Activated CD8-positive, alpha-beta T cell treated with anti-CD3 and anti-CD28 coated beads, Interleukin-2, amount 10 ng/mL, durations not matched to agents 7 days and 5 days (primary cell): Measurements from ENCODE around the gene BRINP3. TPM values are rescaled to one million over a fixed set of nuclear protein-coding genes. Genes with fewer than 3 reads are reported as not detected.

ENCODE experiments used
- ATAC-seq: fragments of 150-1000 bp; cut with Tn5 transposase; one replicate; pipeline ENCODE4 v1.10.0; 2021; ENCODE audit warnings: moderate library complexity
- CTCF ChIA-PET: fragments of 350-600 bp; sonication (Branson Sonifier 250); formaldehyde crosslinking; loops from one replicate; lab custom pipeline; 2021; ENCODE audit warnings: antibody characterized with exemption; lab: Charles Lee
- POLR2A ChIA-PET: fragments of 350-600 bp; sonication (Branson Sonifier 250); formaldehyde crosslinking; loops from one replicate; lab custom pipeline; 2021; ENCODE audit warnings: antibody characterized with exemption; lab: Charles Lee
- DNase-seq: peaks from one replicate; pipeline ENCODE4 v3.0.0-alpha.2; 2020
- H3K27ac Mint-ChIP-seq: one replicate; pipeline ENCODE4 v1.8.0; 2021; ENCODE audit warnings: mild to moderate bottlenecking, mixed read lengths
- H3K27me3 Mint-ChIP-seq: one replicate; pipeline ENCODE4 v1.8.0; 2021; ENCODE audit warnings: low read depth, mixed read lengths
- H3K36me3 Mint-ChIP-seq: one replicate; pipeline ENCODE4 v1.8.0; 2021; ENCODE audit warnings: low read depth, mixed read lengths
- H3K4me1 Mint-ChIP-seq: one replicate; pipeline ENCODE4 v1.8.0; 2021; ENCODE audit warnings: low read depth, mixed read lengths
- H3K4me3 Mint-ChIP-seq: one replicate; pipeline ENCODE4 v1.8.0; 2021; ENCODE audit warnings: mild to moderate bottlenecking, mixed read lengths
- H3K9me3 Mint-ChIP-seq: one replicate; pipeline ENCODE4 v1.8.0; 2022; ENCODE audit warnings: mixed read lengths; ENCODE audit not compliant: insufficient read depth
- total RNA-seq, 2 experiments: library from RNA; stranded (reverse); gene quantifications; one replicate each; pipeline ENCODE4 v1.2.3, GENCODE V29; 2021

Gene BRINP3
- total RNA-seq, 2 experiments from 2014 or later: not detected

DNA sequence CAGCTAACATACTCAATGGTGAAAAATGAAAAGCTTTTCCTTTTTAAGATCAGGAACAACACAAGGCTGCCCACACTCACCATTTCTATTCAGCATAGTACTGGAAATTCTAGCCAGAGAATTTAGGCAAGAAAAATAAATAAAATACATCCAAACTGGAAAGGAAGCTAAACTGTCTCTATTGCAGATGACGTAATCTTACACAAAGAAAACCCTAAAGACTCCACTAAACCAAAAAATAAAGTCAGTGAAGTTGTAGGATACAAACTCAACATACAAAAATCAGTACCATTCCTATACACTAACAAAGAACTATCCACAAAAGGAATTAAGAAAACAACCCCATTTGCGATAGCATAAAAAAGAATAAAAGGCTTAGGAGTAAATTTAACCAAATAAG, 181.2 kb downstream of the BRINP3 start:
- no peak overlapping the region for H3K4me3 Mint-ChIP-seq

DNA sequence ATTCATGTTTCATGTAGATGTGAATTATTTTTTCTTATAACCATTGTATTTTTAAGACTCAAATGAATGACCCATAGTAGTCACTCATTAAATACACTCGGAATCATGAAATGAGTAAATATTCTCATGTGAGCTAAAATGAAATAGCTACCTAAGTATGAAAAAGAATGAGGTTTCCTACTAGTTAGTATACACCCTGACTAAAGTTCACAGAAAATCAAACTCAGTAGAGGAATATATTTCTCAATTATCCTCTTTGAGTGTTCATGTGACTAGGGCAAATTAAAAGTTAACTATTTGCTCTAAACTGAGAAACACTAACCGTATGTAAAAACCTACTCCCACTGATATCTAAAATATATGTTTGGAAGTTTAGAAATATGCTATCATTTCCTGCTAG, 187.8 kb downstream of the BRINP3 start:
- no peak for ATAC-seq
- DNase-seq: no peak
- Mint-ChIP-seq H3K4me1 (no peaks in the 10 kb centered on the region), H3K9me3 (peaks cover 8% of the 10 kb centered on the region), H3K36me3 (no peaks in the 10 kb centered on the region), H3K27ac (no peak overlapping the region), H3K27me3 (no peaks in the 10 kb centered on the region), H3K4me3 (no peak overlapping the region)
- ChIA-PET CTCF (no interaction called here), POLR2A (no interaction called here)

More for the DNA sequence above, 181.2 kb downstream of the BRINP3 start:
- POLR2A ChIA-PET: no interaction called here
- Mint-ChIP-seq H3K9me3 (peaks cover 7% of the 10 kb centered on the region), H3K27ac (no peak overlapping the region), H3K4me1 (no peaks in the 10 kb centered on the region), H3K36me3 (no peaks in the 10 kb centered on the region), H3K27me3 (no peaks in the 10 kb centered on the region)
- no peak for ATAC-seq
- CTCF ChIA-PET: no interaction called here
- DNase-seq: no peak

DNA sequence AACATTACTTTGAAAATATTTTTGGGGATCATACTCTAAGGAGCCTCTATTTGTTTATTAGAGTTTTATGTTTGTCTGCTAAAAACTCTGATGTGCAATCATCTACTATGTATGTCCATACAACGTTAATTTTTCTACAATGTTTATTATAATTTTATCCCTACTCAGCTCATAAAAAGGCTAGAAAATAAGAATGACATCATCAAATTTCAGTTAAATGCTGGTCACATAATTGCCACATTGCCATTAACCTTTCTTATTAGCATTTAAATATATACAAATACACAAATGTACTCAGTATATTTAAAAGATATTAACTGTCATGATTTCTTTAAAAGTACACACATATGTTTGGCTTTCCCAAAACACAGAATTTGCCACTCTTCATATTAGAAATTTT, 191.6 kb downstream of the BRINP3 start:
- POLR2A ChIA-PET: no interaction called here
- H3K9me3 Mint-ChIP-seq: peaks cover 8% of the 10 kb centered on the region
- no peak overlapping the region for H3K27ac Mint-ChIP-seq
- no peak overlapping the region for H3K4me3 Mint-ChIP-seq
- no peaks in the 10 kb centered on the region for H3K4me1 Mint-ChIP-seq
- no peaks in the 10 kb centered on the region for H3K27me3 Mint-ChIP-seq
- ATAC-seq (no peak), DNase-seq (no peak)
- CTCF ChIA-PET: no interaction called here
- H3K36me3 Mint-ChIP-seq: no peaks in the 10 kb centered on the region

DNA sequence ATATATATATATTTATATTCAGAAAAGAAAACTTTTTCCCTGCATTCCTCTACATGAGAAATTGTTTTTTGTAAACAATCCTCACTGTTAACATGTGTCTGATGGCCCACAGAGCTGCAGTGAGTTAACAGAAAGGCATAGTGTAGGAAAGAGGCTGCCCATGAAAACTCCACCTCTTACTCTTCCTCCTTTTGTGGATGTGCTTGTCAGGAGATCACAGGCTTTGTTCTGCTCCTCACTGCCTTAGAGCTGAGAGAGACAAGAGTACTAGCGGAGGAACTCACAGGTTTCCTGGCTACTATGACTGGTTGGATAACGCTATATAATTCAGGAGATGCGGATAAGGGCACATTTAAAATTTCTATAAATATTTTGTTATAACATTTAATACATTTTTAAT, 200.6 kb downstream of the BRINP3 start:
- peaks cover 9% of the 10 kb centered on the region for H3K9me3 Mint-ChIP-seq
- DNase-seq (no peak), ATAC-seq (no peak)
- H3K27me3 Mint-ChIP-seq: no peaks in the 10 kb centered on the region
- H3K4me3 Mint-ChIP-seq: no peak overlapping the region
- H3K36me3 Mint-ChIP-seq: no peaks in the 10 kb centered on the region
- H3K27ac Mint-ChIP-seq: no peak overlapping the region
- ChIA-PET POLR2A (no interaction called here), CTCF (no interaction called here)
- no peaks in the 10 kb centered on the region for H3K4me1 Mint-ChIP-seq

DNA sequence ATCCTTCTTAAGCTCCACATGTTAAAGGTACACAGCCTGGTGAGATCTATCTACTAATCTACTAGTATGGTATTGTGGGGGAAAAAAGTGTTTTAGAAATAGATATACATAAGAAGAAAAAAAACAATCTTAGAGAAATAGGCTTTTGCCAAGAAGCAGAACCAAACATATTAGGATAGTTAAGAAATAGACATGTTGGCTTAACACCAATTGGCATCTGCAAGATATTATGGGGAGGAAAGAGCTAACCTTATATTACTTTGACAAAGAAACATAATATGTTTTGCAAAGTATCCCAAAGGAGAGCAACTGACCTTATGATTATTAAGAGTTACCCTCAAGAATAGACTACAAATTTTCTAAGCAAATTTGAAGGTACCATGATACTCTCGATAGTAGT, 202.9 kb downstream of the BRINP3 start:
- no peak for DNase-seq
- no peak for ATAC-seq
- Mint-ChIP-seq H3K4me1 (no peaks in the 10 kb centered on the region), H3K4me3 (no peak overlapping the region), H3K27ac (no peak overlapping the region), H3K36me3 (no peaks in the 10 kb centered on the region), H3K9me3 (peaks cover 9% of the 10 kb centered on the region), H3K27me3 (no peaks in the 10 kb centered on the region)
- ChIA-PET POLR2A (no interaction called here), CTCF (no interaction called here)

DNA sequence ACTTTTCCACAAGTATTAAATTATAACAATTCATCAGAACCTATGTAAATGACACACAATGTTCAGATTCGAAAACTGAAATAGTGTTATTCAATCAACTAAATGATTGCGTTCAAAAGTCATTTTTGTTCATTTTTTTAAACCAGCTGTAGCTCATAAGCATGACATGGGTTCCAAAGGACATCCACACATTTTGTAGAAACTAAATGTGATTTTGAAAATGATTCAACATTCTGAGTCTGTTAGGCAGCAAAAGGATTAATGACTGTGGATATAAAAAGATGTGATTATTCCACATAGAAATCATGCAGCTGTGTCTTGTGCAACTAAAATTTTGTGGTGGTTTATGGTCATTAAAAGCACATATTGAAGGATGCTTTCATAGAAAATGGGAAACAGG, 204.5 kb downstream of the BRINP3 start:
- no peaks in the 10 kb centered on the region for H3K27me3 Mint-ChIP-seq
- peaks cover 9% of the 10 kb centered on the region for H3K9me3 Mint-ChIP-seq
- ATAC-seq (no peak), DNase-seq (no peak)
- no peak overlapping the region for H3K4me3 Mint-ChIP-seq
- ChIA-PET CTCF (no interaction called here), POLR2A (no interaction called here)
- H3K27ac Mint-ChIP-seq: no peak overlapping the region
- no peaks in the 10 kb centered on the region for H3K36me3 Mint-ChIP-seq
- H3K4me1 Mint-ChIP-seq: no peaks in the 10 kb centered on the region

DNA sequence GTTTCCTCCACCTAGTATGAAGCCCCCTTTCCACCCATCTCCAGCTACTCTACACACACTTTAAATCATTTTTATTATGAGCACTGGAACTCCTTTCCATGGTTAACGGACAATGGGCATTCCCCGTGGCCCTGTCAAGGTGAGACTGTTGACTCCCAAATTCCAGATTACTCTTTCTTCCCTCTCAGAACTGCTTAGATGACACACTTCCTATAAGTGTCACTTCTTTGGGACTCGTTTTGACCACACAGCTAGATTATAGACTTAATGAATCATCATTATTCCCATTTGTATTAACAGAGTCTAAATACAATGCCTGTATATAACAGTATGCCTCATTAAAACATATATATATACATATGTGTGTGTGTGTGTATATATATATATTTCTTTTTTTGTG, 215.1 kb downstream of the BRINP3 start:
- ChIA-PET POLR2A (no interaction called here), CTCF (no interaction called here)
- no peaks in the 10 kb centered on the region for H3K27me3 Mint-ChIP-seq
- H3K4me1 Mint-ChIP-seq: no peaks in the 10 kb centered on the region
- H3K36me3 Mint-ChIP-seq: no peaks in the 10 kb centered on the region
- DNase-seq: no peak
- no peak for ATAC-seq
- peaks cover 16% of the 10 kb centered on the region for H3K9me3 Mint-ChIP-seq
- H3K27ac Mint-ChIP-seq: no peak overlapping the region
- no peak overlapping the region for H3K4me3 Mint-ChIP-seq

DNA sequence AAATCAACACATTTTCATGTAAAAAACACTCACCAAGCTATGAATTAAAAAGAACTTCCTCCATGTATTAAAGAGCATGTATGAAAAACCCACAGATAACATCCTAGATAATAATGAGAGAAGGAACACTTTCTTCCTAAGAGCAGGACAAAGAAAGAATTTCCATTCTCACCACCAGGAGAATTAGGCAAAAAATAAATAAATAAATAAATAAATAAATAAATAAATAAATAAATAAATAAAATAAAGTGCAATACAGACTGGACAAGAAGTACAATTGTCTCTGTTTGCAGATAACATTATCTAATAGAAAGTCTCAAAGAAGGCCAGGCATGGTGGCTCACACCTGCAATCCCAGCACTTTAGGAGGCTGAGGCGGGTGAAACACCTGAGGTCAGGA, 218.2 kb downstream of the BRINP3 start:
- ATAC-seq (no peak), DNase-seq (no peak)
- Mint-ChIP-seq H3K36me3 (no peaks in the 10 kb centered on the region), H3K4me1 (no peaks in the 10 kb centered on the region), H3K9me3 (peaks cover 36% of the 10 kb centered on the region), H3K4me3 (no peak overlapping the region), H3K27me3 (no peaks in the 10 kb centered on the region), H3K27ac (no peak overlapping the region)
- ChIA-PET CTCF (no interaction called here), POLR2A (no interaction called here)

DNA sequence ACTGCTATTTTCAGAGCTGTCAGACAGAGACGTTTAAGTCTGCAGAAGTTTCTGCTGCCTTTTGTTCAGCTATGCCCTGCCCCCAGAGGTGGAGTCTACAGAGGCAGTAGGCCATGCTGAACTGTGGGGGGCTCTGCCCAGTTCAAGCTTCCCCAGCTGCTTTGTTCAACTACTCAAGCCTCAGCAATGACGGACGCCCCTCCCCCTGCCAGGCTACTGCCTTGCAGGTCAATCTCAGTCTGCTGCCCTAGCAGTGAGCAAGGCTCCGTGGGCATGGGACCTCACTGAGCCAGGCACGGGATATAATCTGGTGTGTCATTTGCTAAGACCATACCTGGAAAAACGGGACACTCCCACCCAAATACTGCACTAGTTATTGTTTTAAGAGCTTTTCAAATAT, 219.7 kb downstream of the BRINP3 start:
- DNase-seq (no peak), ATAC-seq (no peak)
- CTCF ChIA-PET: interaction anchor here (0.7 kb wide), 1 partner anchor 1913 kb away, joined by 3 read pairs; no protein-coding TSS in a partner anchor
- H3K27ac Mint-ChIP-seq: no peak overlapping the region
- peaks cover 36% of the 10 kb centered on the region for H3K9me3 Mint-ChIP-seq
- no peak overlapping the region for H3K4me3 Mint-ChIP-seq
- H3K27me3 Mint-ChIP-seq: no peaks in the 10 kb centered on the region
- H3K4me1 Mint-ChIP-seq: no peaks in the 10 kb centered on the region
- H3K36me3 Mint-ChIP-seq: no peaks in the 10 kb centered on the region
- POLR2A ChIA-PET: no interaction called here

DNA sequence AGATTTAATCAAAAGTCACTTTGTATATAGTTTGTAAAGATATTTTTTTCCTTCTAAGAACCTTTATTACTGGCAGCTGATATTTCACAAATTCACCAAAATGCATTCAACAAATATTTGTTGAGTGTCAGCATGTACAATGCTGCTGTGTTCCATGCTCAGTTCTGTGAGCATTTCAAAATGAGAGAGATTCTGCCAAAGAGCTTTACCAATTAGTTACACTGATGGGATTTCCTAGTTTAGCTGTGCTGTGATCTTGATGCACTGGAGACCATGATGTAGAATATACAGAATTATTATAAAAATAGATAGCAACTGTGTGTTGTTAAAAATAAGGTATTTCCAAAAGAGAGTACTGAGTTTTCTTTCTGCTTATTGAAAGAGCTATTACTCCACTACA, 225.6 kb downstream of the BRINP3 start:
- ATAC-seq (no peak), DNase-seq (no peak)
- Mint-ChIP-seq H3K4me3 (no peak overlapping the region), H3K4me1 (no peaks in the 10 kb centered on the region), H3K36me3 (no peaks in the 10 kb centered on the region), H3K27ac (no peak overlapping the region), H3K9me3 (peaks cover 21% of the 10 kb centered on the region), H3K27me3 (no peaks in the 10 kb centered on the region)
- POLR2A ChIA-PET: no interaction called here
- CTCF ChIA-PET: no interaction called here

DNA sequence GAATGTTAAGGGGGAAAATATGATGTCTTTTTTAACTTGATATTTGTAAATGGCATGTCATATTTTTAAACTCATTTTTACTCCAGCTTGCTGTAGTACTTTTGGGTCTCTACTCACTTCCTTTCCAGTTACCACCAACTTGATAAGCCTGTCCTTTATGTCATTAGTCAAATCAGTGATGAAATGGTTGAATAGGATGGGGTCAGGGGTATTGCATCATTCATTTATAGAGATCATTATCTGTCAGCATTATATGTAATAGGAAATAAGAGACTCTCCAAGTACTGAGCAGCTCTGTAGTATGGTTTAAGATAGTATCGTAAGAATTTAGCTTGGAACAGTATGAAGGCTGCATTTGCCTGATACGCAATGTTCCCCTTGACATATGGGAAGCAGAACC, 227.3 kb downstream of the BRINP3 start:
- CTCF ChIA-PET: no interaction called here
- DNase-seq (no peak), ATAC-seq (no peak)
- Mint-ChIP-seq H3K27ac (no peak overlapping the region), H3K36me3 (no peaks in the 10 kb centered on the region), H3K9me3 (peaks cover 7% of the 10 kb centered on the region), H3K4me1 (no peaks in the 10 kb centered on the region), H3K4me3 (no peak overlapping the region), H3K27me3 (no peaks in the 10 kb centered on the region)
- POLR2A ChIA-PET: no interaction called here

DNA sequence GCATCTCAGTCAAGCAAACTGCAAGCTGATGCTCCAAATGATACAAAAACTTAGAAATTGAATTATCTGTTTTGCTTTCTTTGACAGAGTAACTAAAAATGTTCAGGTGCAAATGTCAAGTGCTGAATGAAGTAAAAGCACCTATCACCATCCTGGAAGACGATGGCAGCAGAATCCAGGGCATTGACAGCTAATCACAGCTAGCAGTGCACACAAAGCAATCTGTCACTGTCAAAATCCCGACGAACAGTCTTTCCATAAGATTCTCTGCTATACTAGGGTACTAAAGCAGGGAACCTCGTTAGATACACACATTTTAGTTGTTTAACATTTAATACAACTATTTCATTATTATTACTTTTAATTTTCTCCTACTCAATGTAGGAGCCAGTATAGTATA, 233.3 kb downstream of the BRINP3 start:
- Mint-ChIP-seq H3K4me1 (no peaks in the 10 kb centered on the region), H3K4me3 (no peak overlapping the region), H3K36me3 (no peaks in the 10 kb centered on the region), H3K9me3 (no peaks in the 10 kb centered on the region), H3K27me3 (no peaks in the 10 kb centered on the region), H3K27ac (no peak overlapping the region)
- ChIA-PET POLR2A (no interaction called here), CTCF (no interaction called here)
- ATAC-seq (no peak), DNase-seq (no peak)

DNA sequence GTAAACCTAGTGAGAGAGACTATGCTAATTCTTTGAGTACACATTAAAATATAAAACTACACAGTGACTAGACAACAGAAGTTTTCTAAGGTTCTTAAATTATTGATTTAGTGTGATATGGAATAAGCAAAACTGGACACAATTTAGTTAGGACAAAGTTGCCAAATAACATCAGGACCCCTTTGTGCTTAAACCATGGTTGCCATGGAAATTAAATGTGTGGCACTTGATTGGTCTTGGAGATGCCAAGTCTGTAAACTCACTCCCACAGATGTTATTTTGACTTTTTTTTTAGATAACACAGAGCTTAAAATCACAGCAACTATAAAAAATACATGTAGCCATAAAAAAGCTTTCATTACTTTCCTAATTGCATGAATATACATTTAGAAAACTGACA, 234.6 kb downstream of the BRINP3 start:
- H3K27ac Mint-ChIP-seq: no peak overlapping the region
- no peaks in the 10 kb centered on the region for H3K9me3 Mint-ChIP-seq
- no peak for DNase-seq
- ChIA-PET POLR2A (no interaction called here), CTCF (no interaction called here)
- ATAC-seq: no peak
- no peaks in the 10 kb centered on the region for H3K27me3 Mint-ChIP-seq
- no peaks in the 10 kb centered on the region for H3K36me3 Mint-ChIP-seq
- H3K4me1 Mint-ChIP-seq: no peaks in the 10 kb centered on the region
- H3K4me3 Mint-ChIP-seq: no peak overlapping the region
